ENCODE results near the gene IGFBPL1. TPM values are rescaled to one million over a fixed set of nuclear protein-coding genes. Genes with fewer than 3 reads are reported as not detected.
A peak's percentile ranks its signal among the peaks of the same experiment; 100 is the strongest.

Gene IGFBPL1
- total and polyA plus RNA-seq, 2 of the 13 experiments (the other 11 are each of a cell fraction or from before 2014, with no cell fraction given) = 0.24 TPM; not detected in 1

- peak; percentile 69 for TF ChIP-seq HDAC2 (CRISPR knock-in tag; IDR thresholded peaks at IDR 0.05)
- no peak for TF ChIP-seq TCF7L2 (IDR thresholded peaks at IDR 0.05; ENCODE audit: low read depth, low read length)
- TF ChIP-seq ZNF513 (CRISPR knock-in tag; conservative IDR thresholded peaks at IDR 0.05) = no peak
- TF ChIP-seq KMT2B (CRISPR knock-in tag; IDR thresholded peaks at IDR 0.05) = 0 out of 2 replicates have a peak, but pooled peaks have one; percentile 21
- TF ChIP-seq ZNF709 (CRISPR knock-in tag; IDR thresholded peaks at IDR 0.05) = no peak
- TF ChIP-seq ZNF232 (CRISPR knock-in tag; IDR thresholded peaks at IDR 0.05; ENCODE audit: borderline replicate concordance) = no peak
- no peak for TF ChIP-seq ZNF567 (CRISPR knock-in tag; IDR thresholded peaks at IDR 0.05; ENCODE audit: borderline replicate concordance)
- TF ChIP-seq REST (IDR thresholded peaks at IDR 0.05; ENCODE audit: borderline replicate concordance in 1 of 2, low read depth in 1 of 2, low read length in 2 of 2) = no peak
- TF ChIP-seq MATR3 (CRISPR knock-in tag; IDR thresholded peaks at IDR 0.05) = no peak
- TF ChIP-seq ESRRA (CRISPR knock-in tag; IDR thresholded peaks at IDR 0.05; ENCODE audit: low read depth) = peak; percentile 90
- TF ChIP-seq ZBTB38 (CRISPR knock-in tag; IDR thresholded peaks at IDR 0.05) = no peak
- no peak for TF ChIP-seq TAF15 (IDR thresholded peaks at IDR 0.05; ENCODE audit: low read depth, low read length, poor library complexity, severe bottlenecking)
- no peak for TF ChIP-seq MLX (CRISPR knock-in tag; IDR thresholded peaks at IDR 0.05)
- no peak for TF ChIP-seq TMF1 (CRISPR knock-in tag; IDR thresholded peaks at IDR 0.05; ENCODE audit: low read depth)
- TF ChIP-seq MEIS2 (CRISPR knock-in tag; IDR thresholded peaks at IDR 0.05) = no peak
- TF ChIP-seq ZNF598 (CRISPR knock-in tag; IDR thresholded peaks at IDR 0.05; ENCODE audit: borderline replicate concordance) = no peak
- TF ChIP-seq PHF21A (CRISPR knock-in tag; IDR thresholded peaks at IDR 0.05) = peak; percentile 77
- TF ChIP-seq ATF6 (CRISPR knock-in tag; conservative IDR thresholded peaks at IDR 0.05) = no peak
- no peak for TF ChIP-seq SATB2 (CRISPR knock-in tag; IDR thresholded peaks at IDR 0.05)
- TF ChIP-seq ZNF468 (CRISPR knock-in tag; IDR thresholded peaks at IDR 0.05) = no peak
- TF ChIP-seq HMGA1 (CRISPR knock-in tag; conservative IDR thresholded peaks at IDR 0.05) = no peak
- TF ChIP-seq ZNF639 (CRISPR knock-in tag; conservative IDR thresholded peaks at IDR 0.05) = no peak; the same call in 1 of the 2 replicates
Measured at GRCh38 chr9:38386319-38386895, 37.8 kb downstream of the IGFBPL1 start (continued).

Measured in HepG2 (cell line).